GM19035 (cell line): ENCODE measurements around the gene GALNT12.

Source experiments
- ATAC-seq: cut with Tn5 transposase; IDR thresholded peaks from one replicate; pipeline ENCODE4 v1.9.1; 2021; ENCODE audit not compliant: unreplicated experiment

The GALNT12 gene

GRCh38 chr9:98830554-98830953 is 23.1 kb downstream of the GALNT12 start:
- no peak for ATAC-seq

- no peak for ATAC-seq
Observed at GRCh38 chr9:98831696-98832095, 24.2 kb downstream of the GALNT12 start.

- ATAC-seq, result no peak
Observed at GRCh38 chr9:98832768-98833089, 25.3 kb downstream of the GALNT12 start.

- no peak for ATAC-seq
Observed at GRCh38 chr9:98833090-98833956, 25.9 kb downstream of the GALNT12 start.

- no peak for ATAC-seq
Observed at GRCh38 chr9:98834386-98834785, 26.9 kb downstream of the GALNT12 start.

GRCh38 chr9:98836206-98836605 is 28.7 kb downstream of the GALNT12 start:
- no peak for ATAC-seq

- no peak for ATAC-seq
Observed at GRCh38 chr9:98837516-98837915, 30.0 kb downstream of the GALNT12 start.

- no peak for ATAC-seq
Observed at GRCh38 chr9:98838155-98838867, 30.8 kb downstream of the GALNT12 start.

- no peak for ATAC-seq
Observed at GRCh38 chr9:98838868-98839565, 31.5 kb downstream of the GALNT12 start.

GRCh38 chr9:98839724-98840123 is 32.3 kb downstream of the GALNT12 start:
- ATAC-seq, result no peak

- ATAC-seq, result no peak
Observed at GRCh38 chr9:98842510-98842909, 35.0 kb downstream of the GALNT12 start.

GRCh38 chr9:98846081-98846480 is 38.6 kb downstream of the GALNT12 start:
- ATAC-seq, result no peak

GRCh38 chr9:98846879-98847278 is 39.4 kb downstream of the GALNT12 start:
- ATAC-seq, result no peak

- peak; percentile 76 for ATAC-seq
Observed at GRCh38 chr9:98848450-98849149, 41.1 kb downstream of the GALNT12 start.

GRCh38 chr9:98849563-98849962 is 42.1 kb downstream of the GALNT12 start:
- ATAC-seq, result no peak

GRCh38 chr9:98850851-98851729 is 43.6 kb downstream of the GALNT12 start:
- no peak for ATAC-seq

- no peak for ATAC-seq
Observed at GRCh38 chr9:98851730-98852459, 44.4 kb downstream of the GALNT12 start.

- ATAC-seq, result no peak
Observed at GRCh38 chr9:98852460-98852734, 44.9 kb downstream of the GALNT12 start.

GRCh38 chr9:98852961-98853360 is 45.5 kb downstream of the GALNT12 start:
- ATAC-seq, result no peak

GRCh38 chr9:98854266-98854665 is 46.8 kb downstream of the GALNT12 start:
- ATAC-seq, result no peak
